ENCODE measurements around the gene EID3.

The EID3 gene

GRCh38 chr12:104348994-104349494, 45.5 kb downstream of the EID3 start:
- no peak overlapping the region for H3K27ac ChIP-seq
- peaks cover 97% of the 10 kb centered on the region for H3K36me3 ChIP-seq
- H3K9me3 ChIP-seq: no peaks in the 10 kb centered on the region
- no peak overlapping the region for H3K4me3 ChIP-seq (ENCODE audit: low read depth in 1 of 2, low read length in 1 of 2)
- no peaks in the 10 kb centered on the region for H3K27me3 ChIP-seq
- no peaks in the 10 kb centered on the region for H3K4me1 ChIP-seq (ENCODE audit: control insufficient read depth in 1 of 2, insufficient read depth in 1 of 2, low read depth in 1 of 2, low read length in 1 of 2)
- TF ChIP-seq, protein P1, sequence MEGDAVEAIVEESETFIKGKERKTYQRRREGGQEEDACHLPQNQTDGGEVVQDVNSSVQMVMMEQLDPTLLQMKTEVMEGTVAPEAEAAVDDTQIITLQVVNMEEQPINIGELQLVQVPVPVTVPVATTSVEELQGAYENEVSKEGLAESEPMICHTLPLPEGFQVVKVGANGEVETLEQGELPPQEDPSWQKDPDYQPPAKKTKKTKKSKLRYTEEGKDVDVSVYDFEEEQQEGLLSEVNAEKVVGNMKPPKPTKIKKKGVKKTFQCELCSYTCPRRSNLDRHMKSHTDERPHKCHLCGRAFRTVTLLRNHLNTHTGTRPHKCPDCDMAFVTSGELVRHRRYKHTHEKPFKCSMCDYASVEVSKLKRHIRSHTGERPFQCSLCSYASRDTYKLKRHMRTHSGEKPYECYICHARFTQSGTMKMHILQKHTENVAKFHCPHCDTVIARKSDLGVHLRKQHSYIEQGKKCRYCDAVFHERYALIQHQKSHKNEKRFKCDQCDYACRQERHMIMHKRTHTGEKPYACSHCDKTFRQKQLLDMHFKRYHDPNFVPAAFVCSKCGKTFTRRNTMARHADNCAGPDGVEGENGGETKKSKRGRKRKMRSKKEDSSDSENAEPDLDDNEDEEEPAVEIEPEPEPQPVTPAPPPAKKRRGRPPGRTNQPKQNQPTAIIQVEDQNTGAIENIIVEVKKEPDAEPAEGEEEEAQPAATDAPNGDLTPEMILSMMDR (IDR thresholded peaks at IDR 0.05): no peak

DNA sequence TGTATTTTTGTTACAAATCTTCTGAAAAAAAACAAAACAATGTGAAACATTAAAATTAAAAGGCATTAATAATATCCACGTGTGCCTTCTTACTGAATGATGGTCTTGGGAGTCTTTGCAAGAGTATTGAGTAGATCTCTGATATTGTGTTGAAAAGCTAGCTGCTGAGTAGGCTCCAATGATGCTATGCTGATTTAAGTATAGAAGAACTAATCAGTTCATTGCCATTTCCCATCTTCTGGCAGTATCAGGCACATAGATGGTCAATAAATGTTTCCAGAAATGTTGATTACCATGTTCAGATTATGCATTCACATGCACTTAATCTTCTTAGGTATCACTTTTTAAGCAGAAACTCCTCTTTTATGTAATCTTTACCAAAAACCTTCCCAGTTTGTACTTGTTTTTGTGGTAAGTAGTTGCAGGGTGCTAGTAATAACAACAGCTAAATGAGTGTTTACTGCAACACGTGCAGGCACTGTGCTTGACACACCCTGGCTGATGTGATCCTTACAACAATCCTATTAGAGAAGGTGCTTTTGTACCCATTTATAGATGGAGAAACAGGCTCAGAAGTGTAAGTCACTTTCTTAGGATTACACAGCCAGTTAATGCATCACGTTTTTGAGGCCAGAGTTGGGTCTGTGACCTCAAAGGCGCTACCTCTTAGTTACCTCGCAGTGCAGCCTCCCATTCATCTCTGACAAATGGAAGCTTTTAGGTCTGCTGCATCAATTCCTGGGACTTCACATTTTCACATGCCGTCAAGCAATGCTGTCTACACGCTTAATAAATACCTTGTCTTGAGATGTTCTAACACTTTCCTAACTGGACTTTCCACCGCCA, 46.9 kb downstream of the EID3 start:
- TF ChIP-seq, protein P1 (IDR thresholded peaks at IDR 0.05): no peak
- H3K36me3 ChIP-seq: peaks cover 90% of the 10 kb centered on the region
- H3K27me3 ChIP-seq: no peaks in the 10 kb centered on the region
- H3K4me3 ChIP-seq (ENCODE audit: low read depth in 1 of 2, low read length in 1 of 2): no peak overlapping the region
- H3K4me1 ChIP-seq (ENCODE audit: control insufficient read depth in 1 of 2, insufficient read depth in 1 of 2, low read depth in 1 of 2, low read length in 1 of 2): no peaks in the 10 kb centered on the region
- H3K27ac ChIP-seq: no peak overlapping the region
- H3K9me3 ChIP-seq: no peaks in the 10 kb centered on the region

- Histone ChIP-seq H3K9me3 (no peaks in the 10 kb centered on the region), H3K36me3 (peaks cover 81% of the 10 kb centered on the region), H3K4me3 (ENCODE audit: low read depth in 1 of 2, low read length in 1 of 2) (no peak overlapping the region), H3K4me1 (ENCODE audit: control insufficient read depth in 1 of 2, insufficient read depth in 1 of 2, low read depth in 1 of 2, low read length in 1 of 2) (no peaks in the 10 kb centered on the region), H3K27me3 (no peaks in the 10 kb centered on the region), H3K27ac (no peak overlapping the region)
- TF ChIP-seq, protein P1 (IDR thresholded peaks at IDR 0.05): no peak
Measured at GRCh38 chr12:104351057-104351983, 47.8 kb downstream of the EID3 start.

DNA sequence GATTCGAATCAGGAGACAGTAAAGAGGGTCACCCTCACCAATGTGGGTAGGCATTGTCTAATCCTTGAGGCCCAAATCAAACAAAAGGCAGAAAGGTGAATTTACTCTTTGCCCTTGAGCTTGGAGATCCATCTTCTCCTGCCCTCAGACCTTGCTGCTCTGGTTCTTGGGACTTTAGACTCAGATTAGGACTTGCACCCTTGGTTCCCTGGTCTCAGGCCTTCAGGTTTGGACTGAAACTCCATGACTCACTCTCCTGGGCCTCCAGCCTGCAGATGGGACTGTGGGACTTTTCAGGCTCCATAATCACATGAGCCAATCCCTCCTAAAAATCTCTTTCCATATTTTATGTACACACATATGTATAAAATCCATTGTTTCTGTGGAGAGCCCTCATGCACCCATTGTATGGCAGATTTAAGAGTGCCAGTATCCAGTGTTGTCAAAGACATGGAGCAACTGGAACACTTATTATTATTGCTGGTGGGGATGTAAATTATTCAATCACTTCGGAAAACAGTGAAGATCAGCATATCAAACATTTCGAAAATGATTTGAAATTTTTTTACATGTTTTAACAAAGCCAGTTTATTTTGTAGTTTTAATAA, 48.7 kb downstream of the EID3 start:
- TF ChIP-seq, protein P1 (IDR thresholded peaks at IDR 0.05): no peak
- Histone ChIP-seq H3K27ac (no peak overlapping the region), H3K27me3 (no peaks in the 10 kb centered on the region), H3K4me1 (ENCODE audit: control insufficient read depth in 1 of 2, insufficient read depth in 1 of 2, low read depth in 1 of 2, low read length in 1 of 2) (no peaks in the 10 kb centered on the region), H3K36me3 (peaks cover 74% of the 10 kb centered on the region), H3K9me3 (no peaks in the 10 kb centered on the region), H3K4me3 (ENCODE audit: low read depth in 1 of 2, low read length in 1 of 2) (no peak overlapping the region)

All from neutrophil (primary cell).